ENCODE data around the gene SMS.

SMS gene

DNA sequence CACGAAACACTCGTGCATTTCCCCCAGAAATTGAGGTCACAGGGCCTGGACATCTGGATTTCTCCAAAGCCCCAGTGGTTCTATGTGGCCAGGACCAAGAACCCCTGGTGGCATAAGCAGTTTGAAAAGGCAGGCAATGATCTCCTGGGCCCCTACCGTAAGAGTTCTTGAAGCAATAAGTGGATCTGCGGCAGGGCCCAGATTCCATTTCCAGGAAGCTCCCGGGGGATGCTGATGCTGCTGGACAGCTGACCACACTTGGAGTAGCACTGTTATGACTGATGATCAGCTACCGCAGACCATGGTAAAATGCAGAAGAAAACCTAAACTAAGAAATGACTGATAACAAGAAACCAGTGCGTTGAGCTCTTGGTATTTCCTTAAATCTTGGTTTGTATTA, 27.8 kb downstream of the SMS start:
- no peak for DNase-seq (ENCODE audit: low read depth)
- TF ChIP-seq, protein P1, sequence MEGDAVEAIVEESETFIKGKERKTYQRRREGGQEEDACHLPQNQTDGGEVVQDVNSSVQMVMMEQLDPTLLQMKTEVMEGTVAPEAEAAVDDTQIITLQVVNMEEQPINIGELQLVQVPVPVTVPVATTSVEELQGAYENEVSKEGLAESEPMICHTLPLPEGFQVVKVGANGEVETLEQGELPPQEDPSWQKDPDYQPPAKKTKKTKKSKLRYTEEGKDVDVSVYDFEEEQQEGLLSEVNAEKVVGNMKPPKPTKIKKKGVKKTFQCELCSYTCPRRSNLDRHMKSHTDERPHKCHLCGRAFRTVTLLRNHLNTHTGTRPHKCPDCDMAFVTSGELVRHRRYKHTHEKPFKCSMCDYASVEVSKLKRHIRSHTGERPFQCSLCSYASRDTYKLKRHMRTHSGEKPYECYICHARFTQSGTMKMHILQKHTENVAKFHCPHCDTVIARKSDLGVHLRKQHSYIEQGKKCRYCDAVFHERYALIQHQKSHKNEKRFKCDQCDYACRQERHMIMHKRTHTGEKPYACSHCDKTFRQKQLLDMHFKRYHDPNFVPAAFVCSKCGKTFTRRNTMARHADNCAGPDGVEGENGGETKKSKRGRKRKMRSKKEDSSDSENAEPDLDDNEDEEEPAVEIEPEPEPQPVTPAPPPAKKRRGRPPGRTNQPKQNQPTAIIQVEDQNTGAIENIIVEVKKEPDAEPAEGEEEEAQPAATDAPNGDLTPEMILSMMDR (conservative IDR thresholded peaks at IDR 0.05; ENCODE audit: low read depth, low read length), result no peak
- H3K4me3 ChIP-seq (ENCODE audit: low read length), result no peak overlapping the region

GRCh38 chrX:21970326-21970725, 29.8 kb downstream of the SMS start:
- no peak for DNase-seq (ENCODE audit: low read depth)
- TF ChIP-seq, protein P1 (conservative IDR thresholded peaks at IDR 0.05; ENCODE audit: low read depth, low read length), result no peak
- no peak overlapping the region for H3K4me3 ChIP-seq (ENCODE audit: low read length)

DNA sequence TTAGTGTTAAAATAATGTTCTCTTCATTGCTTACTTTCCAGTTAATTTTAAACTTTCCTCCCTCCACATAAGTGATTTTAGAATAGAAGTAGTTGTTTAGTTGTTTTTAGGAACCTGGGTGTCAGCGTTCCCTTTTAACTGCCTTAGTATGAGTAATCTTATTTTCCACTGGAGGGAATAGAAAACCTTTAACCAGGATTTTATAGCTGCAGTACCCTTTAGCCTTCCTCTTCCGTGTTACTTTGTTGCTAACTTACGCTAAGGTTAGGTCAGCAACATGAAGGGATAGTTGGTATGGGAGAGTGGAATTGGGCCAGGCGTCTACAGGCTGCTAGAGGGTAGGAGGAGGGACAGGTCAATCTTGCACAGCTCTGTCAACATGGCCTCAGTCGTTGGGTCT, 31.5 kb downstream of the SMS start:
- TF ChIP-seq, protein P1 (conservative IDR thresholded peaks at IDR 0.05; ENCODE audit: low read depth, low read length), result no peak
- DNase-seq (ENCODE audit: low read depth), result no peak
- no peak overlapping the region for H3K4me3 ChIP-seq (ENCODE audit: low read length)

GRCh38 chrX:21972721-21973120, 32.2 kb downstream of the SMS start:
- no peak for DNase-seq (ENCODE audit: low read depth)
- H3K4me3 ChIP-seq (ENCODE audit: low read length), result no peak overlapping the region
- TF ChIP-seq, protein P1 (conservative IDR thresholded peaks at IDR 0.05; ENCODE audit: low read depth, low read length), result peak; percentile 17

- no peak for DNase-seq (ENCODE audit: low read depth)
- no peak overlapping the region for H3K4me3 ChIP-seq (ENCODE audit: low read length)
Measured at GRCh38 chrX:21973321-21974010, 33.0 kb downstream of the SMS start.

DNA sequence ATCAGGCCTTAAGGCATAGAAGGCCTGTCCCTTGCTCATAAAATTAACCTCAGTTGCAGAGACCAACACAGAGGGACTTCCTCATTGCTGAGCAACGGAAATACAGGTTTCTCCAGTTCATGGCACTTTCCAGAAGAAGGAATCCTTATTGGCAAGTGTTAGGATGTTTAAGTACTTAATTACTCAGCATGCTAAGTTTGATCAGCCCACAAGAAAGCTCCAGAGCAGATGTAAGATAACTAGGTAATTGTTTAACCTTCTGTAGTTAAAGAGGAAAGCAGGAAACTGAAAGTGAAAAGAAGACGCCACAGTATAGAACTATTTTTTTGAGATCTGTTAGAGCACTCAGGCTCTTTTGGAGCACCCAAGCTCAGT, 33.5 kb downstream of the SMS start:
- TF ChIP-seq, protein P1 (conservative IDR thresholded peaks at IDR 0.05; ENCODE audit: low read depth, low read length), result no peak
- no peak overlapping the region for H3K4me3 ChIP-seq (ENCODE audit: low read length)

More at GRCh38 chrX:21973321-21974010, 33.0 kb downstream of the SMS start:
- TF ChIP-seq, protein P1 (conservative IDR thresholded peaks at IDR 0.05; ENCODE audit: low read depth, low read length), result no peak

DNA sequence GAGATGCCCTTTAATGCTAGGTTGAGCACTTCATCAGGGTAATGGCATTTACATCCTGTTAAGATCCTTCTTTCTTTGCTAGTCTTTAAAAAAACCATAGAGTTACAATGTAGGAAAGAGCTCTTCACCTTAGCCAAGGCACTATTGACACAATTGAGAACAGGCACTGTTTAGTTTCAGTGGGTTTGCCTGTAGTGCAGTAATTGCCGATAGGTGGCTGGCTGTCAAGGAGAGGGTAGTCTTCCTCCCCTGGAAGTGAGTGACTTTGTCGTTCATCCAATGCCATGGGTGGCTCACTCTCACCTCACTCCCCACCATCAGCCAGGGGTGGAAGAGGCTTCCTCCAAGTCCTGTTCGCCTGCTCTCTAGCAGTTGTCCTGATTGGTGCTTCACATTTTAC, 34.7 kb downstream of the SMS start:
- TF ChIP-seq, protein P1 (conservative IDR thresholded peaks at IDR 0.05; ENCODE audit: low read depth, low read length), result no peak
- DNase-seq (ENCODE audit: low read depth), result no peak
- H3K4me3 ChIP-seq (ENCODE audit: low read length), result no peak overlapping the region

More for the DNA sequence above, 33.5 kb downstream of the SMS start:
- DNase-seq (ENCODE audit: low read depth), result no peak

All from retinal pigment epithelial cell (primary cell).